T1000 (cell line): ENCODE results near the gene TMEM61.
"Not testable (repeated sequence)": the region's sequence is repeated elsewhere in the genome, so short reads cannot be mapped to it uniquely, and the experiment has no call there.

Source experiments
- DNase-seq: peaks from one replicate; lab custom pipeline; 2025; ENCODE audit warnings: mixed read lengths; lab: John Stamatoyannopoulos, UW

TMEM61 gene

GRCh38 chr1:55001311-55001710 lies 20.9 kb downstream of the TMEM61 start:
- no peak for DNase-seq

GRCh38 chr1:55002686-55003085 lies 22.3 kb downstream of the TMEM61 start:
- DNase-seq: no peak

- DNase-seq: no peak
These were observed 25.1 kb downstream of the TMEM61 start for GRCh38 chr1:55005351-55006140.

GRCh38 chr1:55006931-55007330 lies 26.5 kb downstream of the TMEM61 start:
- DNase-seq: no peak

GRCh38 chr1:55007625-55008024 lies 27.2 kb downstream of the TMEM61 start:
- DNase-seq: no peak

GRCh38 chr1:55010194-55010886 lies 29.9 kb downstream of the TMEM61 start:
- DNase-seq: no peak

GRCh38 chr1:55010887-55011217 lies 30.4 kb downstream of the TMEM61 start:
- DNase-seq: no peak

GRCh38 chr1:55012661-55013060 lies 32.2 kb downstream of the TMEM61 start:
- DNase-seq: no peak

GRCh38 chr1:55015123-55015522 lies 34.7 kb downstream of the TMEM61 start:
- no peak for DNase-seq

GRCh38 chr1:55015731-55016620 lies 35.5 kb downstream of the TMEM61 start:
- DNase-seq: no peak

- no peak for DNase-seq
These were observed 38.0 kb downstream of the TMEM61 start for GRCh38 chr1:55018395-55018794.

GRCh38 chr1:55021942-55022546 lies 41.6 kb downstream of the TMEM61 start:
- peak; percentile 74 for DNase-seq

- DNase-seq: not testable (repeated sequence)
These were observed 43.7 kb downstream of the TMEM61 start for GRCh38 chr1:55024163-55024562.

GRCh38 chr1:55026682-55027081 lies 46.3 kb downstream of the TMEM61 start:
- DNase-seq: not testable (repeated sequence)

- DNase-seq: not testable (repeated sequence)
These were observed 50.7 kb downstream of the TMEM61 start for GRCh38 chr1:55031098-55031497.

- no peak for DNase-seq
These were observed 52.8 kb downstream of the TMEM61 start for GRCh38 chr1:55033265-55033614.

- no peak for DNase-seq
These were observed 54.2 kb downstream of the TMEM61 start for GRCh38 chr1:55034476-55035133.

GRCh38 chr1:55035904-55036303 lies 55.5 kb downstream of the TMEM61 start:
- no peak for DNase-seq

GRCh38 chr1:55037733-55038551 lies 57.5 kb downstream of the TMEM61 start:
- no peak for DNase-seq

- DNase-seq: no peak
These were observed 58.1 kb downstream of the TMEM61 start for GRCh38 chr1:55038552-55038838.

GRCh38 chr1:55038974-55039341 lies 58.5 kb downstream of the TMEM61 start:
- no peak for DNase-seq
